Ovary (tissue), 9 donors: ENCODE measurements around the gene NUDT5. TPM values are rescaled to one million over a fixed set of nuclear protein-coding genes. Genes with fewer than 3 reads are reported as not detected.

Experiments
- DNase-seq, 5 donors: peaks; one replicate each; pipeline ENCODE4 v3.0.0-alpha.2; 2019 to 2020
- H3K27ac ChIP-seq, 2 donors: fragments of 200-600 bp; one replicate each; pipeline versions ENCODE4 v1.5.1 to v1.8.0; 2019 to 2022
- H3K27me3 ChIP-seq: fragments of 200-600 bp; one replicate; pipeline ENCODE4 v1.8.0; 2022
- H3K36me3 ChIP-seq: fragments of 200-600 bp; sonication (generic); one replicate; pipeline ENCODE4 v1.5.1; 2019
- H3K4me1 ChIP-seq: one replicate; pipeline ENCODE4 v1.8.1; 2013; ENCODE audit warnings: mild to moderate bottlenecking, moderate library complexity; ENCODE audit not compliant: insufficient read depth
- H3K4me3 ChIP-seq: fragments of 200-600 bp; sonication (generic); one replicate; pipeline ENCODE4 v1.5.1; 2017
- H3K9me3 ChIP-seq, 2 donors: fragments of 200-600 bp in 1 of 2; sonication (generic) in 1 of 2; one replicate each; pipeline versions ENCODE4 v1.5.1 to v1.8.1; 2013 to 2019; ENCODE audit warnings: mild to moderate bottlenecking in 1 of 2, moderate library complexity in 1 of 2
- CTCF ChIP-seq, 3 donors: fragments of 450-650 bp in 2 of 3; fragments of 200-600 bp in 1 of 3; IDR thresholded peaks; one replicate each; pipeline versions ENCODE4 v1.5.1 to v1.8.0; 2016 to 2022; ENCODE audit warnings: antibody characterized with exemption in 3 of 3, mild to moderate bottlenecking in 1 of 3
- EP300 ChIP-seq: sonication (generic); formaldehyde crosslinking; IDR thresholded peaks from one replicate; pipeline ENCODE4 v1.6.1; 2017; ENCODE audit warnings: antibody characterized with exemption
- POLR2A ChIP-seq: fragments of 450-650 bp; IDR thresholded peaks from one replicate; pipeline ENCODE4 v1.6.1; 2017; ENCODE audit warnings: antibody characterized with exemption, mild to moderate bottlenecking, moderate library complexity
- WGBS, 3 donors: extraction: QIAGEN DNeasy Blood & Tissue Kit in 1 of 3; methylation state at CpG; one replicate each; pipeline versions ENCODE4 v1.1.5 to v1.1.7; 2013 to 2017; 5-methylcytosine and 5-hydroxymethylcytosine counted together
- intact Hi-C, 4 donors: fragments of 100-400 bp; cut with DNase I; formaldehyde crosslinking; loops; one replicate each; pipeline versions ENCODE4 v1.11.0 to v1.15.1; 2022 to 2023
- polyA plus RNA-seq, 2 donors: library from polyadenylated mRNA; stranded (reverse); fragments of 200-250 nt in 1 of 2; fragments of 350-450 nt in 1 of 2; fragmentation: Illumina TruSeq in 1 of 2; extraction: RNeasy Lipid Tissue Mini Kit (QIAGEN cat#74804) in 1 of 2; gene quantifications; one replicate each; pipeline ENCODE4 v1.2.3, GENCODE V29; 2013 to 2014
- total RNA-seq, 7 donors: library from RNA; depleted of rRNA in 2 of 7; stranded (reverse); fragments of >200 nt in 2 of 7; fragmentation: NEBNext Ultra II Directional in 3 of 7; extraction: Animal tissue kit (Norgen Biotek cat#: 25700) in 3 of 7; gene quantifications; one replicate each; pipeline versions ENCODE4 v1.1.0 to v1.2.4, GENCODE V29; 2016 to 2023
- donor health status: DM: no; HTN: no; CAD: no; lungs with moderate emphysema.
- donor health status: DM: no; HTN: no; CAD: no.
- donor health status: Bipolar disorder and iron deficiency.
- donor health status: DM: yes; HTN: yes; CAD: no.
- donor health status: DM: no; HTN: no; CAD: no.
- donor health status: DM: yes; HTN: yes; CAD: no.

The NUDT5 gene
- total and polyA plus RNA-seq, 9 donors, result 15.8 to 56.5 (median 24.7) TPM

GRCh38 chr10:12194752-12195271 lies 879 bp downstream of the NUDT5 start:
- H3K4me1 ChIP-seq, result peaks cover 4% of the 10 kb centered on the region
- TF ChIP-seq EP300 (no peak), CTCF (IDR thresholded peaks at IDR 0.05) (no peak), POLR2A (no peak)

GRCh38 chr10:12193193-12193592 lies 2.5 kb downstream of the NUDT5 start:
- no peak overlapping the region for H3K27ac ChIP-seq
- no peak overlapping the region for H3K4me3 ChIP-seq
- no peak for DNase-seq
- intact Hi-C loops, result no loop called here
- peaks cover 4% of the 10 kb centered on the region for H3K4me1 ChIP-seq
- TF ChIP-seq CTCF (IDR thresholded peaks at IDR 0.05) (no peak), EP300 (no peak), POLR2A (no peak)
- no peaks in the 10 kb centered on the region for H3K27me3 ChIP-seq
- no peaks in the 10 kb centered on the region for H3K36me3 ChIP-seq
- no peaks in the 10 kb centered on the region for H3K9me3 ChIP-seq
- 83 to 90% (median 87%) methylated on average over 5 of the region's 5 CpGs for WGBS, 3 donors

More at GRCh38 chr10:12194752-12195271, 879 bp downstream of the NUDT5 start:
- Histone ChIP-seq H3K36me3 (no peaks in the 10 kb centered on the region), H3K4me3 (peak overlapping the region; percentile 56), H3K9me3 (no peaks in the 10 kb centered on the region), H3K27me3 (no peaks in the 10 kb centered on the region), H3K27ac (no peak overlapping the region)
- peak in 4 of 5 donors; percentile 19 to 56 (median 40) for DNase-seq
- WGBS, 3 donors, result 1 to 4% (median 2%) methylated on average over 27 of the region's 27 CpGs
- intact Hi-C loops, result no loop called here

DNA sequence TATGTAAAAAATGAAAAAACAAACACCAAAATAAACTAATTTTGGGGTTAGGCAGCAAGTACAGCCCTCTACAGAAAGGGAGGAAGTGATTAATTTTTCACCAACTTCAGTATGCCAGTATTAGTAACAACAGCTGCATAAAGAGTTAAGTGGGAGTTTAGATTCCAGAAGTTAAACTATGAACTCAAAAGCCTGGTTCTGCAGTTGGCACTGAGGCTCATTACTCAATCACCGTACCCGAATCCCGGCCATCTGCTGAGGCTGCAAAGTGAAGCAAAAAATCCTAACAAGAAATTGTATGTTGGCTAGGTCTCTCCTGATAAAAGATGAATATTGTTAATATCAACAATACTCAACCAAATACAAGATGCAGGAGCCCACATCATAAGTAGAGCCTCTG lies 4.0 kb downstream of the NUDT5 start:
- intact Hi-C loops, result no loop called here
- H3K27me3 ChIP-seq, result no peaks in the 10 kb centered on the region
- H3K4me3 ChIP-seq, result no peak overlapping the region
- no peak overlapping the region for H3K27ac ChIP-seq
- peaks cover 4% of the 10 kb centered on the region for H3K4me1 ChIP-seq
- TF ChIP-seq POLR2A (no peak), EP300 (no peak), CTCF (IDR thresholded peaks at IDR 0.05) (no peak)
- DNase-seq, result no peak
- WGBS, 3 donors, result 47 to 66% (median 63%) methylated on average over 3 of the region's 3 CpGs
- no peaks in the 10 kb centered on the region for H3K36me3 ChIP-seq
- H3K9me3 ChIP-seq, result no peaks in the 10 kb centered on the region

DNA sequence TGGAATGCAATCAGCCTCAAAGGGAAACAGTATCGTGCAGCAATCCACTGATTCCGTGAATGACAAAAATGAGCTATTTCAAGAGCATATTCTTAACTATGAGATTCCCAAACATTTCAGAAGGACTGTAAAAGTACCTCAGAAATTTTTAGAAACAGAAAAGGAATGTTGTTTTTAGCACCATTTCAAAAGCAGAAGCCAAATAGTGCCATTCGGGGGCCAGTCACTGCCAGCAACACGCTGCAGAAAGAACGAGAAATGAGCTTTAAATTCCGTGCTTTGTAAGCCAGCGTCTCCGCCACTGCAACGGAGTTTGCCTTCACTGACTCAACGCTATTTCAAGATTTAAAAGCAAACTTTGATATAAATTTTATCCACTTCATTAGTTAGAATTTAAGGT lies 6.3 kb downstream of the NUDT5 start:
- intact Hi-C loops, result no loop called here
- 87 to 94% (median 90%) methylated on average over 10 of the region's 10 CpGs for WGBS, 3 donors

More for the DNA sequence above, 6.3 kb downstream of the NUDT5 start:
- Histone ChIP-seq H3K4me1 (peaks cover 4% of the 10 kb centered on the region), H3K36me3 (no peaks in the 10 kb centered on the region), H3K4me3 (no peak overlapping the region), H3K27ac (no peak overlapping the region), H3K9me3 (no peaks in the 10 kb centered on the region), H3K27me3 (no peaks in the 10 kb centered on the region)
- TF ChIP-seq POLR2A (no peak), EP300 (no peak), CTCF (IDR thresholded peaks at IDR 0.05) (no peak)
- no peak for DNase-seq
